ENCODE measurements around the gene GOT2.

- TF ChIP-seq CTCF (IDR thresholded peaks at IDR 0.05; ENCODE audit: borderline replicate concordance, extremely low read depth, low read length, poor library complexity, severe bottlenecking) (no peak), EZH2 (IDR thresholded peaks at IDR 0.05; ENCODE audit: borderline replicate concordance, low read depth, low read length, severe bottlenecking) (no peak)
Measured at GRCh38 chr16:58727796-58728568, 6.1 kb downstream of the GOT2 start.

Measured in DND-41 (cell line).